Measurements from ENCODE around the gene AKT1.
"Not testable (repeated sequence)": the region's sequence is repeated elsewhere in the genome, so short reads cannot be mapped to it uniquely, and the experiment has no call there.

AKT1 gene
- total RNA-seq, result 102 to 112 reads per million in 2 donors

GRCh38 chr14:104794993-104795780, at the start of gene AKT1:
Gene AKT1 (minus strand): TSS chr14:104795748. CDS start chr14:104792643, 3,105 bp downstream.
- peak in 2 of 5 experiments; percentile 17 to 47 for DNase-seq

GRCh38 chr14:104845033-104845666, 49.6 kb upstream of the AKT1 start:
- no peak for DNase-seq

GRCh38 chr14:104844306-104845032, 48.9 kb upstream of the AKT1 start:
- DNase-seq, result no peak

GRCh38 chr14:104843442-104844305, 48.1 kb upstream of the AKT1 start:
- no peak for DNase-seq

GRCh38 chr14:104843006-104843405, 47.5 kb upstream of the AKT1 start:
- no peak for DNase-seq

GRCh38 chr14:104841730-104842129, 46.2 kb upstream of the AKT1 start:
- DNase-seq, result no peak

GRCh38 chr14:104836171-104836935, 40.8 kb upstream of the AKT1 start:
- not testable (repeated sequence) for DNase-seq

- no peak for DNase-seq
Observed at GRCh38 chr14:104830781-104831180, 35.2 kb upstream of the AKT1 start.

- DNase-seq, result peak in 4 of 5 experiments; percentile 24 to 58 (median 45)
Observed at GRCh38 chr14:104827177-104828055, 31.9 kb upstream of the AKT1 start.

GRCh38 chr14:104826861-104827176, 31.3 kb upstream of the AKT1 start:
- DNase-seq, result no peak

GRCh38 chr14:104826189-104826860, 30.8 kb upstream of the AKT1 start:
- DNase-seq, result peak; percentile 83 to 98 (median 91)

- DNase-seq, result no peak
Observed at GRCh38 chr14:104824353-104824997, 28.9 kb upstream of the AKT1 start.

- no peak for DNase-seq
Observed at GRCh38 chr14:104822821-104823615, 27.5 kb upstream of the AKT1 start.

GRCh38 chr14:104821971-104822608, 26.5 kb upstream of the AKT1 start:
- DNase-seq, result no peak

- no peak for DNase-seq
Observed at GRCh38 chr14:104821229-104821945, 25.8 kb upstream of the AKT1 start.

GRCh38 chr14:104820669-104821228, 25.2 kb upstream of the AKT1 start:
- no peak for DNase-seq

GRCh38 chr14:104819361-104819781, 23.8 kb upstream of the AKT1 start:
- no peak for DNase-seq

All from T-helper 2 cell (primary cell).